GM19324 (cell line): ENCODE data around the gene ACTR2.
A peak's percentile ranks its signal among the peaks of the same experiment; 100 is the strongest.
"Not testable (repeated sequence)": the region's sequence is repeated elsewhere in the genome, so short reads cannot be mapped to it uniquely, and the experiment has no call there.

Experiments
- ATAC-seq: cut with Tn5 transposase; IDR thresholded peaks from one replicate; pipeline ENCODE4 v1.9.1; 2021; ENCODE audit warnings: mild to moderate bottlenecking, moderate library complexity; ENCODE audit not compliant: unreplicated experiment, low FRiP score

The ACTR2 gene

DNA sequence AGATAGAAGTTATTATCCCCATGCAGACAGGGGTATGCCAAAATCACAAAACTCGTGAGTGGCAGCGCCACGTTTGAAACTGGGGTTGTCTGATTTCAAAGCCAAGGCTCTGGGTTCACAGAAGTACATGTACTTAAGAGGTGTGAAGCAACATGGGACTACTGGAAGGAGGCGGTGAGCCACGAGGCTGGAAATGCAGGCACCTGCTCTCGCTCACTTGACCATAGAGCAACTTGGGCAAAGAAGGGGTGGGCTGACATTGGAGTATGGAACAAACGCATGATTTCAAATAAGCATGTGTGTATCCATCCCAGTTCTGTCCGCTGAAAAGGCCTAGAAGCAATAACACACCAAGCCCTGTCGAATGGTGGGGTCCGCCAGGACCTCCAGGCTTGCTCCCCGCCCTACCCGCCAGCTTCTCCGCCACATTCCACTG, 593 bp upstream of the ACTR2 start:
- ATAC-seq: peak; percentile 25

DNA sequence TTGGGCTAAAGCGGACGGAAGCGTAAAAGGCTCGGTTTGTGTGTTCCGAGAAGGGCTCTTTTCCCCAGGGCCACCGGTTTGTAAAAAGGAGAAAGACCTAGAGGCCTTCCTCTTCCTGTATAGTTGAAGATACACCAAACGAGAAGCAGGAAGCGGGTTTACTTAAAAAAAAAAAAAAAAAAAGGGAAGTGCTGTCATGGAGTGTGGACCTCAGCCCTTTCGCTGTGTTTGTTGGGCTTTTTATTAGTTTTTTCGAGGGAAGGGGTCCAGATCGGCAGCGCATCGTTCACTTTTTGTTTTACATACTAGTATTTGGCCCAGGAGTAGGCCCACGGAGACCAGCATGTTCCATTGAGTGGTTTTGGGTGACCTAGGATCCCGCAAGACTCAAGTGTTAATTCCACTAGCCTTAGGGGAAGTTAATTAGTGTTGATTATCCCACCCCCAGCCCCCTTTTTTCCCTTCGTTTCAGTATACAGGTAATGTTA, 676 bp downstream of the ACTR2 start:
- peak; percentile 30 for ATAC-seq

DNA sequence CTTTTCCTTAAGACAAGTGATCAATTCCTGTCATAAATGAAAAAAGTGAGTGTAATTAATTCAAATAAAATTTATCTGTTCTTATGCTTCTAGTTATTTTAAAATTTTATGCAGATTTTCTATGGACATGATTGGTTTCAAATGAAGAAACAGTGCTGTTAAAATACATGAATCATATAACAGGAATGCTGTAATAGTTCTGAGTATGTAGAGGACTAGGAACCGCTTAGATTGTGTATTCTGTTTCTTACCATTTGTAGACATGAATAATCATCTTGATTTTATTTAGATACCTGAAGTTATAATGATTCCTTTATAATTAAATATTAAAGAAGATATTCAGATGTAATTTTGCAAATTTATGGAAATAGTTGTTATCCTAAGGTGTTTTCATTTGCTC, 3.5 kb downstream of the ACTR2 start:
- no peak for ATAC-seq

DNA sequence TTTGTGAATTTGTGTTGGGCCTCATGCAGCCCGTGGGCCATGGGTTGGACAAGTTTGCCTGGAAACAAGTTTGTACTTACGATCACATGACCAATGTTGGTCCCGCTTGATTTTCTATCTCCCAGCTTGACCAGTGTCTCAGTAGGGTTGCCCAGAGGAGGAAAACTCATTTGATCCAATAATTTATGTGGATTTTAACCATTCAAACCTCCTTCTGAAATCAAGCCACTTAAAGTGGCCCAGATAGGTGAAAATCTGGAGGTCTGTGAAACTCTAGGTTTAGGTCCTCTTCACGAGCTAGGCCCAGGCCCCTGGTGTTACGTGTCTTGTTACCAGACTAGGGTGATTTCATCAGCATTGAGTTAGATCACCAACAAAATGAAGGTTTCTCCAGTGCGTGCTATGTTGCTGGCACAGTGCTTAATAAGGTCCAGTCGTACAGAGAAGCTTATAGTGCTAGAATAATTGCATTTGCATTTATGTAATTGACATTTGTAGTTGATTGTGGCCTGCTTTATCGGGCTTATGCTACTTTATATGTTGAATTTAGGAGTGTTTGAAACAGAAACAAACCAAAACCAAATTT, 4.4 kb downstream of the ACTR2 start:
- no peak for ATAC-seq

DNA sequence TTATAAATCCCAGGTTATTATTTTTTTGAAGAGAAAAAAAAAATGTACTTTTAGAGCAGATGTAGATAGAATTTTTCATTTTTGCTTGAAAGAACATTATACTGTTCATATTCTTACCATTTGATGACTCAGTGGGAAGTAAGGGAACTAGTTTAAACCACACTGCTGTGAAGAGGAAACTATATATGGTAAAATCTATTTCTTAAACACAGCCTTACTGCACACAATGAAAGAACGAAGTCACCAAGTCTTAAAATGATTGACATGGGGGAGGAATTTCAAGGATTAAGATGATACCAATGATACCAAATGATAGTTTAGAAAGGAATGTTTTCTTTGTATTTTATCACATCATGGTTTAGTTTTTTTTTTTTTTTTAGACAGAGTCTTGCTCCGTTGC, 5.0 kb downstream of the ACTR2 start:
- no peak for ATAC-seq

DNA sequence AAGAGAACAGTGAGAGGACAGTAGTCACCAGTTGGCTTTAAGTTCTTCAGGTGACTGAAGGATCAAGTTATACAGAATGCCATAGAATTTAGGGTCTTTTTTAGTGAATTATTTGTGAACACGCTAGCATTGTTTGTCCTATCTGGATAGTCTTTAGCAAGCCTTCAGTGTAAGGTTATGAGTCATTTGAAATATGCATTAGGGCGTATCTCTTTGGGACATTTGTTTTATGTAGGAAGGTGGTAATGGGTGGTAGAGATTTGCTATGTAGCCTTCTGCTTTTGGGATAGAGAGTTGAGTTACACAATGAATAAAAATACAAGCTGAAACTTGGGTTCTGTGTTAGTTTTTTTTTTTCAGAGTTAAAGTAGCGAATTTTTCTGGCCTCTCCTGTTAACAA, 13.0 kb downstream of the ACTR2 start:
- ATAC-seq: no peak

DNA sequence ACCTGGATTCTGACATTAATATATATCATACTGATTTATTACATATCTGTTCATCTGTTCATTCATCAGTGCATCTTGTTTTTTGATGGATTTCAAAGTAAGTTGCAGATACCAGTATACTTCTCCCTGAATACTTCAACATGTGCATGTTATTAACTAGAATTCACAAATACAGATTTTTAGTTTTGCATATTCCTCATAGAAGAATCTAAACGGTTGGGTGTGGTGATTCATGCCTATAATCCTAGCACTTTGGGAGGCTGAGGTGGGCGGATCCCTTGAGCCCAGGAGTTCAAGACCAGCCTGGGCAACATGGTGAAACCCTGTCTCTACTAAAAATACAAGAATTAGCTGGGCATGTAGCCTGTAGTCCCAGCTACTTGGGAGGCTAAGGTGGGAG, 16.8 kb downstream of the ACTR2 start:
- not testable (repeated sequence) for ATAC-seq

DNA sequence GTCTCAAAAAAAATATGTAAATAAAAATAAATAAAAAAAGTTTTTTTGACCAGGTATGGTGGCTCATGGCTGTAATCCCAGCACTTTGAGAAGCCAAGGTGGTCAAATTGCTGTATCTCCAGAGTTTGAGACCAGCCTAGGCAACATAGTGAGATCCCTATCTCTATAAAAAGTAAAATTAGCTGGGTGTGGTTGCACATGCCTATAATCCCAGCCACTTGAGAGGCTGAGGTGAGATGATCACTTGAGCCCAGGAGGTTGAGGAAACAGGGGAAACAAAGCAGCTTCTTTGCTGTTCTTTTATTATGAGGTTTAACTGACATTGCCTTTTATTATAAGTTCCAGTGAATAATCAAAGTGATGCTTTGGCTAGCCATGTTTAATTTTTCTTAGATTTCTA, 25.0 kb downstream of the ACTR2 start:
- ATAC-seq: no peak

DNA sequence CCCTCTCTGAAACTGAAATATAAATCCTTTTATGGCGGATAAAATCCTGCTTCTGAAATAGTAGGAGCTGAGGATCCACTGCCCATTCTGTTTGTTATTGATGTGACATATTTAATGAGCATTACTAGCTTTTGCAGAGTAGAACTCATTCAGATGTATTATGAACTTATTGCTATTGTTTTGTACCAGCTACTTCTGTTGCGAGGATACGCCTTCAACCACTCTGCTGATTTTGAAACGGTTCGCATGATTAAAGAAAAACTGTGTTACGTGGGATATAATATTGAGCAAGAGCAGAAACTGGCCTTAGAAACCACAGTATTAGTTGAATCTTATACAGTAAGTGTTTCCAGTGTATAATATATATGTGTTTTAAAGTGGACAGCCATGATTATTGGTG, 27.7 kb downstream of the ACTR2 start:
- ATAC-seq: no peak

DNA sequence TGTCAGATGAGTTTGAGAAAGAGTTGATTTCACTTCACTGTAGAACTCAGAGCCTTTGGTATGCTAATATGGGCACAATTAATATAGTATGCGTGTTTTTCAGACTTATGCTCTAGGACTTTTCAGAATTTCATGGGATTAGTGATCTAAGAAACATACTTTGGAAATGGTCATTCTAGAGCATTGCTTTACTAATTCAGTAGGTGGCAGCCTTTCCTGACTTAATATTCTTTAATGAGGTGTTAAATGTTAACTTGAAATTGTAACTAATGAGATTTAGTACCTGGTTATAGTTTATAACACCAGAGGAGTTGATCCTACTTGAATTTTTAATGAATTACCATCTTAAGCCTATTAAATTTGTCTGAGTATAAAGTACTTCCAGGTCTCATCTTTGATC, 28.4 kb downstream of the ACTR2 start:
- no peak for ATAC-seq

DNA sequence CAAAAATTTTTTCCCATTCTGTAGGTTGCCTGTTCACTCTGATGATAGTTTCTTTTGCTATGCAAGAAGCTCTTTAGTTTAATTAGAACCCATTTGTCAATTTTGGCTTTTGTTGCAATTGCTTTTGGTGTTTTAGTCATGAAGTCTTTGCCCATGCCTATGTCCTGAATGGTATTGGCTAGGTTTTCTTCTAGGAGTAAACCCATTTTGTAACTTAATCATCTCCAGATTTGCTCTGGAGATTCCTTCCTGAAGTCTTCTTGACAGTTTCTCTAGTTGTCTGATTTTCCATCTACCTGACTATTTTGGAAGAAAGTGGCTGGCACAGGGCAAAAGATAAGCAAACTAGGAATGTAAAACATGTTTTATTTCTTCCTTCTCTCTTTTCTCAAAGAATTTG, 30.2 kb downstream of the ACTR2 start:
- ATAC-seq: not testable (repeated sequence)

DNA sequence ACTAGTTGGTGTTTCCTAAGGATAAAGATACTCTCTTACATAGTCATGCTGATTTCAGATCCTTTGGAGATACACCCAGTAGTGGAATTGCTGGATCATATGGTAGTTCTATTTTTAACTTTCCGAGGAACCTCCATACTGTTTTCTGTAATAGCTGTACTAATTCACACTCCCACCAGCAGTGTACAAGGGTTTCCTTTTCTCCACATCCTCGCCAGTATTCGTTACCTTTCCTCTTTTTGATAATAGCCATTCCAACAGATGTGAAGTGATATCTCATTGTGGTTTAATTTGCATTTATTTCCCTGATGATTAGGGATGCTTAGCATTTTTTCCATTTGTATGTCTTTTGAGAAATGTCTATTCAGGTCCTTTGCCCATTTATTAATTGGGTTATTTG, 34.0 kb downstream of the ACTR2 start:
- no peak for ATAC-seq

DNA sequence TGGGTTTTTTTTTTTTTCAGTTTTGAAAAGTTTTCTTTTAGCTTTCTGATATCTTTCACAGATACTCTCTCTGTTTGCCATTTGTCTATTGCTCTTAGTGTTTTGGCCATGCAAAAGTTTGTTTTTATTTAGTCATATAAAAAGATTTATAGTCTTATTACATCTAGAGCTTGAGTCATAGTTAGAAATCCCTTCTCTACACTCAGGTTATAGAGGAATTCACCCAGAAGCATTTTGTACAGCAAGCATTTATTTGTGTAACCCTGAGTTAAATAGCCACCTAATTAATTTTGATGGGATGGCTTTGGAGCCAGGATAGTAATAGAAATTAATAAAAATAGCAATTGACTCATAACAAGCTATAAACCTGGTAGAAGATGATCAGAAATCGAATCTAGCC, 35.6 kb downstream of the ACTR2 start:
- no peak for ATAC-seq

DNA sequence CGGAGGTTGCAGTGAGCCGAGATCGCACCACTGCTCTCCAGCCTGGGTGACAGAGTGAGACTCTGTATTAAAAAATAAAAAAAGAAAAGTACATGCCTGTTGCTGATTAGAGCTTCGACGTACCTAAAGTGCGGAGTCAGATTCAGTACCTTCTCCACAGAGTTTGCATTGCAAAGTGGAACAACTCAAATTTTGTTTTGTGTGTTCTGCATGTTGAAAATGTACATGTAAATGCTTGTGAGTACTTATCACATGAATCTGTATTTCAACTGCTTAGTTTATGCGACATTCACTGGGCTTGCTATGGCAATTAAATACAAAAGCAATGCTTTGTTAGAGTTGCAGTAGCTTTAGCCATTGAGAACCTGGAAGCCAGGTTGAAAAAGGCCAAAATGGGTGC, 36.4 kb downstream of the ACTR2 start:
- no peak for ATAC-seq

DNA sequence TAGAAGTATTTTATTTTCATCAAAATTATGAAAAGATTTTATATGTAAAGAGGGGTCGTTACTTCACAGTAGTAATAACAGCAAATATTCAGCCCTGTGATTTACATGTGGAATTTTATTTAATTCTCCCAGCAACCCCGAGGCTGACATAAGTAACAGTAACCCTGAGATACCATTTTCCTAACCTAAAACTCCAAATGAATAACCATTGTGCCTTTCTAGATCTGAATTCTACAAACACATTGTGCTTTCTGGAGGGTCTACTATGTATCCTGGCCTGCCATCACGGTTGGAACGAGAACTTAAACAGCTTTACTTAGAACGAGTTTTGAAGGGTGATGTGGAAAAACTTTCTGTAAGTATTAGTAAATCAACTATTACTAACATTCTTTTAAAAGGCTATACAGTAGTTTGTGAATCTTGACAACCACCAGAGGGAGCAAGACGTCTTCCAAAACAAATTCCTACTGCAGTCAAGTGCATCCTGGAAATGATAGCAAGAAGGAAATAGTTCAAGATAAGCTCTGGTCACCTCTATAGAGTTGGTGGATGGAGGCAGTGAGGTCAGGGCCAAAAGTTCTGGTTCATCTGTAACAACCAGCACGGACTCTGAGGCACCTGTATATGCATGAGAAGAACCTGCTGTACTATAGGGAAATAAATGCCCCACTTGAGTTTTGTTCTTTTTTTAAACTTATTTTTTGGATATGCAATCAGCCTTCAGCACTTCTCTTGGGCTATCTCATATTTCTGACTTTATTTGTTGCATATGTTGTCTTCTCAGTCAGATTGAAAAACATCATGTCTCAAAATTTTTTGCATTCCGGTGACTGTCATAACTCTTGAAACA, 37.4 kb downstream of the ACTR2 start:
- no peak for ATAC-seq

DNA sequence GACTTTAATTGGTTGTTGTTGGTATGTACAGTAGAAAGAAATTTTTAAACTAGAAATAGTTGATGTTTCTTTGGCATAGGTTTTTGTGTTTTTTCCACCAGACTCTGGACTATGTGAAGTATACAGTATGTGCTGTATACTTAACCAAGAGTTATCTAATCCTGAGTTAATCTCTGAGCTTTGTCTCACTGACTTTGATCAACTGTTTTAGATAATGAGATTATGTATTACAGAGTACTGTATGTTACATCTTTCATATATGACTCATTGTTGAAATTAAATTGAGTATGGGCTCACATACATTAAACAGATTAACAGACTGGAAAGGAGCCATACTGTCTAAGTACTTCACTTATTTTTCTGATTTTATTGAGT, 38.0 kb downstream of the ACTR2 start:
- ATAC-seq: no peak

DNA sequence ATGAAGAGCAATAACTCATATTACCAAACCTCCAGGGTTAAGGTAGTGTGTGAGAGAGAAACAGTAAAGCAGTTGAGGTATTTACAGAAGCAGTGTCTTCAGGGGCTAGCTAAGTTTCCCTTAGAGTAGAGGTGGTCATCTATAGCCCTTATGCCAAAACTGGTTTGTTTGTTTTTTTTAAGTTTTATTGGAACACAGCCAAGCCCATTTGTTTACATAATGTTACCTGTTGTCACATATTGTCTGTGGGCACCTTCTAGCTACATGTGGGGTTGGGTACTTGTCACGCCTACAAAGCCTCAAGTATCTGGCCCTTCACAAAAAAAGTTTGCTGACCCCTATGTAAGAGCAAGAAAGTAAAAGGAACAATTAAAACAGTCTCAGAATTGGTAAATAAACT, 39.4 kb downstream of the ACTR2 start:
- no peak for ATAC-seq

DNA sequence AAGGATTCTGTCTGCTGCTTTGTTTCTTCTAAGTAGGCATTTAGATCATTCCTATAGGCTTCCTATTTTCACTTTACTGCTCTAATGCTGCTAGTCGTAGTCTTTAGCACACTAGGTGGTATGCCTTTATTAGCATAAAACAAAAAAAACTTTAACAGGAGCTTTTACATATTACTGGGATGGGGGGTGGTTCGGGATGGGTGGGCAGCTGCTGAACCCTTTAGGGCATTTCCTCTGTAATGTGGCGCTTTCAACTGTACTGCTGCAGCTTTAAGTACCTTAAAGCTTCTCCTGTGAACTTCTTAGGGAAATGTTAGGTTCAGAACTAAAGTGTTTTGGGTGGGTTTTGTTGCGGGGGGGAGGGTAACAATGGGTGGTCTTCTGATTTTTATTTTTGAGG, 41.3 kb downstream of the ACTR2 start:
- no peak for ATAC-seq

DNA sequence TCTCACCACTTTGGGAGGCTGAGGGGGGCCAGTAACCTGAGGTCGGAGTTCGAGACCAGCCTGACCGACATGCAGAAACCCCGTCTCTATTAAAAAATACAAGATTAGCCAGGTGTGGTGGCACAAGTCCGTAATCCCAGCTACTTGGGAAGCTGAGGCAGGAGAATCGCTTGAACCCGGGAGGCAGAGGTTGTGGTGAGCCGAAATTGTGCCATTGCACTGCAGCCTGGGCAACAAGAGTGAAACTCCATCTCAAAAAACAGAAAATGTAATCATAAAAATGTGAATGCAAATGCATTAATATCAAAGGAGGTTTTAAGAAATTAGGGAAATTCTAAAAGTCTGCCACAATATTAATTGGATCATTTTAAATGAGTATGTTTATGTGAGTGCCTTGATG, 45.7 kb downstream of the ACTR2 start:
- ATAC-seq: no peak

DNA sequence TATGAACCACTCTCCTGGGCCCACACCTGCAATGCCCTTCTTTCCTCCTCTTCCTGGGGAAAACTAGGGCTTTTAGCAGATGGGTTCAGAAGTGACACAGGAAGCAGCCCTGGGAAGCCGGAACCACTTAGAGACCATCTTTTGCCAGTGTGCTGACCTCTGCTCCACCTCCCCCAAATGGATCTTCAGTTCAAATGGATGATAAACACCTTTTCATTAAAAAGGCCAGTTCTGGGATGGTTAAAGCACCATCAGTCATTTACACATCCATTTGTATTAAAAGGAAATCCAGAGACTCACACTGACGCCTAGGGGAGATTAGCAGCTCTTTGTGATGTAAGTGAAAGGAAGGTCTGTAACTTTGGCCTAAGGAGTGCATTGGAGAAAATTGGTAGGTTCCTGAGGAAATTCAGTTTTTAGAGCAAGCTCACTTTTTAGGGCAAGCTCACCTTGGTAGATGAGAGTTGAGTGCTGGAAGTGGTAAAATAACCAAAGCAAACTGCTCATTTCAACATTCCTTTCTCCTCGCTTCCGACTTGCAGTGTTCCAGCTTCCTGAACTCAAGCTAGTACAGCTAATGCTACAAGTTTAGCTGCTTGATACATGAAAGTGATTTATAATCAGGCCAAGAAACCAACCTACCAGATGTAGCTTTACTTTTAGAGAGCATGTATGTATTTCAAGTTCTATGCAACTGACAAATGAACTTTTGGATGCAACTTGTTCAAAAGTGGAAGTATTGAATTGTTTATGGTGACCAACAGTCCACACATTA, 47.7 kb downstream of the ACTR2 start:
- no peak for ATAC-seq

DNA sequence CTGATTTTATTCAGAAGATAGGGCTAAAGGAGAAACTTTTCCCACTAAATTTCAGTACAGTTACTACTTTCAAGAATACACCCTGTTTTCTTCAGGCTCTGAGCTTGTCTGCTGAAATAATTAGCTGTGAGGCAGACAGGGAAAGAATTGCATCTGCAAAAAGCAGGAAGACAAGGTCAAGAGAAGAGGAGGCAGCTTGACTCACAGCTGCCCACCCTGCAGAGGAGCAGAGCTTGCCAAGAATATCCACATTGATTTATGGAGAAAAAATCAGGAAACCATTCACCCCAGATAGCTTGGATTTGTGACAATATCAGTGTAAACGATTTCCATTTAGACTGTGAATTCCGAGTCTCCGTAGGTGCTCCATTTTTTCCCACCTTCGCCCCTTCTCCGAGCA, 49.0 kb downstream of the ACTR2 start:
- no peak for ATAC-seq
